Right cardiac atrium (tissue), 5 donors: ENCODE measurements around the gene FOXD4L1. TPM values are rescaled to one million over a fixed set of nuclear protein-coding genes. Genes with fewer than 3 reads are reported as not detected.
A peak's percentile ranks its signal among the peaks of the same experiment; 100 is the strongest.
"Not testable (repeated sequence)": the region's sequence is repeated elsewhere in the genome, so short reads cannot be mapped to it uniquely, and the experiment has no call there.

Experiments
- ATAC-seq, 2 donors: fragments of 200-7000 bp; cut with Tn5 transposase; one replicate each; pipeline versions ENCODE4 v1.8.0 to v1.9.1; 2020; ENCODE audit warnings: moderate library complexity in 2 of 2, mild to moderate bottlenecking in 1 of 2
- DNase-seq, 3 donors: peaks; one replicate each; pipeline ENCODE4 v3.0.0-alpha.2; 2020
- H3K27ac ChIP-seq: one replicate; pipeline ENCODE4 v1.5.1; 2013; ENCODE audit warnings: mild to moderate bottlenecking, low read length, control low read depth, moderate library complexity
- H3K27me3 ChIP-seq: one replicate; pipeline ENCODE4 v1.6.1; 2013; ENCODE audit not compliant: control insufficient read depth, insufficient read depth
- H3K4me1 ChIP-seq: one replicate; pipeline ENCODE4 v1.6.1; 2013; ENCODE audit warnings: low read length; ENCODE audit not compliant: control insufficient read depth, insufficient read depth
- H3K4me3 ChIP-seq: one replicate; pipeline ENCODE4 v1.5.1; 2013; ENCODE audit warnings: low read length, control low read depth
- H3K9me3 ChIP-seq: one replicate; pipeline ENCODE4 v1.6.1; 2013; ENCODE audit warnings: low read length; ENCODE audit not compliant: control insufficient read depth
- WGBS: extraction: QIAGEN DNeasy Blood & Tissue Kit; methylation state at CpG from one replicate; pipeline ENCODE4 v1.1.7; 2013; 5-methylcytosine and 5-hydroxymethylcytosine counted together
- intact Hi-C, 4 donors: fragments of 100-400 bp; cut with DNase I; formaldehyde crosslinking; loops; one replicate each; pipeline versions ENCODE4 v1.11.0 to v1.14.0; 2022 to 2023
- long read RNA-seq, 4 donors: library from polyadenylated mRNA; unstranded; transcript quantifications; one replicate each; pipeline ENCODE4 v2.0.0, GENCODE V29; 2020 to 2021
- polyA plus RNA-seq: library from polyadenylated mRNA; stranded (reverse); fragments of 200-250 nt; gene quantifications from one replicate; pipeline ENCODE4 v1.2.3, GENCODE V29; 2013
- total RNA-seq, 4 donors: library from RNA; stranded (reverse); fragmentation: NEBNext Ultra II Directional; extraction: Animal tissue kit (Norgen Biotek cat#: 25700); gene quantifications; one replicate each; pipeline ENCODE4 v1.2.1, GENCODE V29; 2021
- donor health status: healthy with polysubstance abuse.
- donor health status: DM: no; HTN: yes; CAD: no.
- donor health status: DM: no; HTN: no; CAD: no.
- donor health status: DM: no; HTN: yes; CAD: no; lungs with severe emphysema.
- donor health status: DM: yes; HTN: yes; CAD: no.

The FOXD4L1 gene
- total RNA-seq (under 1 TPM in 2 of 4 donors, not detected in 2; 0.11 to 0.18 TPM), polyA plus RNA-seq (0.07 TPM)
- long read RNA-seq, donor 1, result 0 reads
- long read RNA-seq, donor 2, result 0 reads
- long read RNA-seq, donor 3, result 0 reads
- long read RNA-seq, donor 4, result 0 reads

DNA sequence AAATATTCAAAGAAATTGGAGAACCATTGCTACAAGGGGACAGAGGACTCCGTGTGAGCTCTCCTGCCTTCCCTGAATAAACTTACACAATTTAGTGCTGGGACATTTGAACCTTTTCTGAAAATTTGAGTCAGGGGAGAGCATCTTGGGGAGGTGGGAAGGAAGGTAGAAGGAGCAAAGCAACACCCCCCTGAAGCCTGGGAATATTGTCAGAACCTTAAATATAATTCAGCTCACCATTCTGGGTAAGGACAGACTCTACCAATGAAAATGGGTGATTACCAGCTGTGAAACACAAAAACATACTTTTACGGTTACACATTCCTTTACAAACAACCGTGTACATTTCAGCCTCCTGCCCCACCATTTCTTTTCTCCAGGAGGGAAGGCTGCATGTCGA lies at the start of gene FOXD4L1:
FOXD4L1 (plus strand) TSS at position 301 of the 400 bp plus-strand sequence. CDS start 592 bp downstream, outside the sequence.
- H3K4me3 ChIP-seq, intact Hi-C loops, ATAC-seq, H3K4me1 ChIP-seq, DNase-seq, H3K27ac ChIP-seq, H3K27me3 ChIP-seq, H3K9me3 ChIP-seq: not testable (repeated sequence)
- 47% methylated on average over 3 of the region's 4 CpGs for whole genome bisulfite sequencing

DNA sequence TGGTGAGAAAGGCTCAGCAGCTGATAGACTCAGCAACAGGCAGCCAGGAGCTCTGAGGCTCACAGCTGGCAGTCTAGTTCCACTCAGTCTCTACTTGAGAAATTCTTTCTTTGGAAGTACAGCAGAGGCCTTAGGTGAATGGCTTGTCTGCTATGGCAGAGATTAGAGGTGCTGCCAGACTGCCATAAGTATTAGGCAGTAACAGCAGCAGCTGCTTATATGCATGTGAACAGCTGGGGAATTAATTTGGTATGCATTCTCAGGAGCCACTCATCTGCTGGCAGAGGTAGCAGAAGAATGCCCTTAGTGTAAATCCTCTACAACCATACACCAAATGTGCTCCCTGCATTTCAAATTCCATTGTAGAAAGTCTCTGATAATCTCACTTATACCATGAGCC lies 32.7 kb upstream of the FOXD4L1 start:
- DNase-seq, H3K4me3 ChIP-seq, H3K4me1 ChIP-seq, ATAC-seq, H3K27ac ChIP-seq, H3K27me3 ChIP-seq, intact Hi-C loops, H3K9me3 ChIP-seq: not testable (repeated sequence)

DNA sequence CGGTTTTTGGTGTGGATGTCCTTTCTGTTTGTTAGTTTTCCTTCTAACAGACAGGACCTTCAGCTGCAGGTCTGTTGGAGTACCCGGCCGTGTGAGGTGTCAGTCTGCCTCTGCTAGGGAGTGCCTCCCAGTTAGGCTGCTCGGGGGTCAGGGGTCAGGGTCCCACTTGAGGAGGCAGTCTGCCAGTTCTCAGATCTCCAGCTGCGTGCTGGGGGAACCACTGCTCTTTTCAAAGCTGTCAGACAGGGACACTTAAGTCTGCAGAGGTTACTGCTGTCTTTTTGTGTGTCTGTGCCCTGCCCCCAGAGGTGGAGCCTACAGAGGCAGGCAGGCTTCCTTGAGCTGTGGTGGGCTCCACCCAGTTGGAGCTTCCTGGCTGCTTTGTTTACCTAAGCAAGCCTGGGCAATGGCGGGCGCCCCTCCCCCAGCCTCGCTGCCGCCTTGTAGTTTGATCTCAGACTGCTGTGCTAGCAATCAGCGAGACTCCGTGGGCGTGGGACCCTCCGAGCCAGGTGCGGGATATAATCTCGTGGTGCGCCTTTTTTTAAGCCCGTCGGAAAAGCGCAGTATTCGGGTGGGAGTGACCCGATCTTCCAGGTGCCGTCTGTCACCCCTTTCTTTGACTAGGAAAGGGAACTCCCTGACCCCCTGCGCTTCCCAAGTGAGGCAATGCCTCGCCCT lies 21.6 kb upstream of the FOXD4L1 start:
- 91% methylated on average over 18 of the region's 24 CpGs for WGBS
- H3K27me3 ChIP-seq, H3K27ac ChIP-seq, H3K9me3 ChIP-seq, intact Hi-C loops, H3K4me1 ChIP-seq, DNase-seq, ATAC-seq, H3K4me3 ChIP-seq: not testable (repeated sequence)

DNA sequence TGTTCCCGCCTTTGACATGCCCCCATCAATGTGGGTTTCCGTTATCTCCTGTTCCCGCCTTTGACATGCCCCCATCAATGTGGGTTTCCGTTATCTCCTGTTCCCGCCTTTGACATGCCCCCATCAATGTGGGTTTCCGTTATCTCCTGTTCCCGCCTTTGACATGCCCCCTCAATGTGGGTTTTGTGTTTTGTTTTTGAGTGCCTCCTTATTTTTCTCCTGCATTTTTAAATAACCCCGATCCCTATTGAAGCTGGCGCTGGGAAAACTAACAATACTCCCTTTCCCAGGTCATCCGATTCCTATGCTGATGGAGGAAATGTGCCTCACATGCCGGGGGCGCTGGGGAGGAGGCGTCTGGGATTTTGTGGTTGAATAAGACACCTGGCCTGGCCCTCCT lies 1.9 kb upstream of the FOXD4L1 start:
- H3K4me3 ChIP-seq, H3K27ac ChIP-seq, H3K27me3 ChIP-seq, ATAC-seq, DNase-seq, H3K4me1 ChIP-seq, H3K9me3 ChIP-seq, intact Hi-C loops: not testable (repeated sequence)
- WGBS, result 96% methylated on average over 13 of the region's 13 CpGs

DNA sequence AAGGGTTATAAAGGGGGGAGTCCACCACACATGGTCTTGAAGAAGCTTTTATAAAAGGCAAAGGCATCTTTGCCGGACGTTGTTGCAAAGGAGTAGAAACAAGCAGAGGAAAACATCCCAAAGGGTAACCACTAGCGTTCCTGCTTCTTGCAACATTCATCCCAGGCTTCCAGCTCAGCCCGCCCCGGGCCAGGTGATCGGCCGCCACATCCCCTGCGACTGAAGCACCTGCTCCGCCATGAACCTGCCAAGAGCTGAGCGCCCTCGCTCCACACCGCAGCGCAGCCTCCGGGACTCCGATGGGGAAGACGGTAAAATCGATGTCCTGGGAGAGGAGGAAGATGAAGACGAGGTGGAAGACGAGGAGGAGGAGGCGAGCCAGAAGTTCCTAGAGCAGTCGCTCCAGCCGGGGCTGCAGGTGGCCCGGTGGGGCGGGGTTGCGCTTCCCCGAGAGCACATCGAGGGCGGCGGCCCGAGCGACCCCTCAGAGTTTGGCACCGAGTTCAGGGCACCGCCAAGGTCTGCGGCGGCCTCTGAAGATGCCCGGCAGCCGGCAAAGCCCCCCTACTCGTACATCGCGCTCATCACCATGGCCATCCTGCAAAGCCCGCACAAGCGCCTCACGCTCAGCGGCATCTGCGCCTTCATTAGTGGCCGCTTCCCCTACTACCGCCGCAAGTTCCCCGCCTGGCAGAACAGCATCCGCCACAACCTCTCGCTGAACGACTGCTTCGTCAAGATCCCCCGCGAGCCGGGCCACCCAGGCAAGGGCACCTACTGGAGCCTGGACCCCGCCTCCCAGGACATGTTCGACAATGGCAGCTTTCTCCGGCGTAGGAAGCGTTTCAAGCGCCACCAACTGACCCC lies 787 bp downstream of the FOXD4L1 start:
- ATAC-seq, H3K4me1 ChIP-seq, H3K27ac ChIP-seq, intact Hi-C loops, H3K27me3 ChIP-seq, H3K4me3 ChIP-seq, H3K9me3 ChIP-seq: not testable (repeated sequence)
- DNase-seq, result peak in 2 of 3 donors; percentile 33 to 44
- WGBS, result 7% methylated on average over 61 of the region's 62 CpGs

DNA sequence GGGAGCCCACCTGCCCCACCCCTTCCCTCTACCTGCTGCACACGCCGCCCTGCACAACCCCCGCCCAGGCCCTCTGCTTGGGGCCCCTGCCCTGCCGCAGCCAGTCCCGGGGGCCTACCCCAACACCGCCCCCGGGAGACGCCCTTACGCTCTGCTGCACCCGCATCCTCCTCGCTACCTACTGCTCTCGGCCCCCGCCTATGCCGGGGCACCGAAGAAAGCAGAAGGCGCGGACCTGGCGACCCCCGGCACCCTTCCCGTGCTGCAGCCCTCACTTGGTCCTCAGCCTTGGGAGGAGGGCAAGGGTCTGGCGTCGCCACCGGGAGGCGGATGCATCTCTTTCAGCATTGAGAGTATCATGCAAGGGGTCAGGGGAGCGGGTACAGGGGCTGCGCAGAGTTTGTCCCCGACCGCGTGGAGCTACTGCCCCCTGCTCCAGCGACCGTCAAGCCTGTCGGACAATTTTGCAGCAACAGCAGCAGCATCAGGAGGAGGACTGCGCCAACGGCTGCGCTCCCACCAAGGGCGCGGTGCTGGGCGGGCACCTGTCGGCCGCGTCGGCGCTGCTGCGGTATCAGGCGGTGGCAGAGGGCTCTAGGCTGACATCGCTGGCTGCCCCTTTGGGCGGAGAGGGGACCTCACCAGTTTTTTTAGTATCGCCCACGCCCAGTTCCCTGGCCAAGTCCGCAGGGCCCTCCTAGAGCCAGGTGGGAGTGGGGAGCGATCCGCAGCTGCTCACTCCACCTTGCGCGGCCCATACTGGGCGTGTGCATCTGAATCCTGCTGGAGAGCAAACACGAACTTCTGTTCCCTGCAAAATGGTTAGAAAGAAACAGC lies 1.6 kb downstream of the FOXD4L1 start:
- H3K4me1 ChIP-seq, ATAC-seq, H3K27ac ChIP-seq, intact Hi-C loops, H3K4me3 ChIP-seq, H3K9me3 ChIP-seq, H3K27me3 ChIP-seq: not testable (repeated sequence)
- 5% methylated on average over 51 of the region's 56 CpGs for WGBS
- peak in 2 of 3 donors; percentile 9 to 37 for DNase-seq

DNA sequence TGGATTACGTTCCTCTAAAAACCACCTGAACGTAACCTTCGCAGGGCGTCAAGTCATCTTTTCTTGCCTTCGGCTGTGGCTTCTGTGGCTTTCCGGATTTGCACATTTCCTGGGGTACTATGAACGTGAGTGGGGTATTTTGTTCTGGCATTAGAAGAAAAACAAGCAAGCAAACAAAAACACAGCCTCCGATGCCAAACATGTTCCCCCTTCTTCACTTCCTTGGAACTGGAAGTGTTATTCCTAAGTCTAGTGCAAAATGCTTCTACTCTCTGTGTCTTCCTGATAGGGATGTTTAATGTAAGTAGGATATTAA lies 2.2 kb downstream of the FOXD4L1 start:
- ATAC-seq, H3K27me3 ChIP-seq, intact Hi-C loops, H3K4me3 ChIP-seq, H3K9me3 ChIP-seq, DNase-seq, H3K4me1 ChIP-seq, H3K27ac ChIP-seq: not testable (repeated sequence)
- WGBS, result 25% methylated on average over 8 of the region's 8 CpGs

DNA sequence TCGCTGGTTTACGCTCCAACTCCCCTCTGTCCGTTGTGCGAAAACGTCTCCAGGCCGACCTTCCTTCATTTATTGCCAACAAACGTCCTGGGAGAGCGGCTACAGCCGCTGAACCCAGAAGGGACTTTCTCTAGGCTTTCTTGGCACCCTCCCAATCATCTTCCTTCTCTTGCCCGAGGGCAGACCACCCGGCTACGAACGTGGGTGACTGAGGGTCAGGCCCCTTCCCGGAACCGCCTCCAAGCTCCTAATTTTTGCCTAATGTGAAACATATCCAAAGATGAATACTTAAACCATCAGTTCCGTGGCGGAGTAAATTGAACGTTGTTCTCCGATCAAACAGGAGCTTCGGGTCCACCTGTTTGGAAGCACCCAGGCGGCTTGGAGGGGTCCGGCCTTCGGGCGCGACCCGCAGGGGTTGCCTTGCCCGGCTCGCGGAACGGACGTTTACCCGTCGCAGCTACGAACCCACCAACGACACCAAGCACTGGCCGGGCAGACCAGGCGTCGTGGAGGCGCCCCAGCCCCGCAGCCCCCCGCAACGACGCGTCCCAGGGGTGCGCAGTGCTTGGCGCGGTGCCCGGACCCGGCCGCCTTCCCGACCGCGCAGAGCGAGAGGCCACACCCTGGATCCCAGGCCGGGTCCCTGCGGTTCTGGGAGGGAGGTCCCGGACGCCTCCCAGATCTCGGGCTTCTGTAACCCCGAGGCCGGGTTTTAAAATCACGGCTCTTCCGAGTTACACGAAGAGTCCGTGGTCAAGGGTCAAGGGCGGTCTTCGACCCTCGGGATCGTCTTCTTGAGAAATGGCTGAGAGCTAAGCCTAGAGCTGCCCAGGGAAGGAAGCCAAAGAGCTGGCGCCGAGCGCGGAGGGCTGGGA lies 4.0 kb downstream of the FOXD4L1 start:
- H3K27me3 ChIP-seq, H3K9me3 ChIP-seq, intact Hi-C loops, H3K27ac ChIP-seq, H3K4me1 ChIP-seq: not testable (repeated sequence)
- ATAC-seq, result peak; percentile 58 to 61
- H3K4me3 ChIP-seq, result peak overlapping the region; percentile 28
- whole genome bisulfite sequencing, result 4% methylated on average over 71 of the region's 73 CpGs
- DNase-seq, result peak in 2 of 3 donors; percentile 33 to 36

DNA sequence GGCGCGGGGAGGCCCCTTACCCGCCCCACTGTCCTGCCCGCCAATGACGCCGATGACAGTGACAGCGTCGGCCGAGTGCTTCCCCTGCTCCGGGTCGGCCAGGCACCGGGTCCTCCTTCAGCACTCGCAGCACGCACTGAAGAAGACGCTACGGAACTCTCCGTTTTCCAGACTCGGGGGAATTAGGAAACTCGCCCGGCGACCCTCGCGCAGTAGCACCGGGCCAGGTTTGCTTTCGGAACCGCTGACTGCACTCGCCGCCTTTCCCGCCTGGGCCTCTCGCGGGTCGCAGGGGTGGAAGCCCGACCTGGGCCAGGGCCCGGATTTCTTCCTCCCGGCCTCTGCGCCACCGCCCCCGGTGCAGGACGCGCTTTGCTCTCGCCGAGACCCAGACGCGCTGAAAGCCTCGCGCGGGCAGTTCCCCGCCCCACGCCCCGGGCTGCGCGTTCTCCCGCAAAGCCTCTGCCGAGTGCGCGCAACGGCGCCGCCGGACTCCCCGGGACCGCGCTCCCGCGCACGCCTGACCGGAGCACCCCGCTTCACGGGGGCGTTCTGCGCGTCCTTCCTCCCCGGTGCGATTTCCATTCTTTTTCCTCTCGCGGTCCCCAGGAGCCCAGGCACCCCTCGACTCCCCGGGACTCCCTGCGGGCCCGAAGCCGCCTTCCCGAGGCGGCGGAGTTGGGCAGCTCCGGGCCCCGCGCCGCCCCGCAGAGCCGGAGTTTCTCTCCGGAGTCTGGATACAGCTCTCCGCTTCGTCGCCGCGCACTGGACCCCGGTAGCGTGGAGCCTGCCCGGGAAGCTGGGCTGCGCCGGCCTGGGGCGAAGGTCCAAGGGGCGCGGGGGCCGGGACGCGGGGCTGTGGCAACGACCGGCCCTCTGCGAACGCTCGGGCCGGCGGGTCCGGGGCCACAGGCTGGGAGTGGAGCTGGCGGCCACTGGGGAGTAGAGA lies 4.9 kb downstream of the FOXD4L1 start:
- peak; percentile 32 to 64 (median 60) for DNase-seq
- H3K4me3 ChIP-seq, result peak overlapping the region; percentile 28
- intact Hi-C loops, H3K27me3 ChIP-seq, H3K9me3 ChIP-seq, H3K27ac ChIP-seq, H3K4me1 ChIP-seq: not testable (repeated sequence)
- 2% methylated on average over 116 of the region's 116 CpGs for WGBS
- peak; percentile 79 to 82 for ATAC-seq
